ENCODE results near the gene DCLK1.

Gene DCLK1

DNA sequence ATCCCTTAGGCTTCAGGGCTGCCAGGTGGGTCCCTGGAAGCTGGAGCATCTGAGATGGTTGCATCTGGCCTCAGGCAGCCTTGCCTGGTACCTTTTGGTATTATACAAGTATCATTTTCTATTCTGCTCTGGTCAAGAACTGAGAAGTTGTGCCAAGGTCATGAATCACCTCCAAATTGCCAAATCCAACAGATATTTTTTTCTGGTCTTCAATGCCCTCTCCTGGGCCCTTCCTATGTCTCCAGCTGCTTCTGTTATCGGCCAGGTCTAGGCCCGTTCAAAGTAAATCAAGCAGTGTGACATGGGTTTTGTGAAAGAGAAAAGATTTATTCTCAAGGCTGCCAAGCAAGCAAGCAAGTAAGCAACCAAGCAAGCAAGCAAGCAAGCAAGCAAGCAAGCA, 383.6 kb downstream of the DCLK1 start:
- no peak for DNase-seq (ENCODE audit: extremely low read depth, insufficient read length)
- Histone ChIP-seq H3K36me3 (ENCODE audit: control insufficient read depth, insufficient read depth, low read length) (no peaks in the 10 kb centered on the region), H3K27me3 (replicated peaks; ENCODE audit: control insufficient read depth, insufficient read depth, low read length) (no peaks in the 10 kb centered on the region; the same call in 1 of the 2 replicates), H3K4me3 (replicated peaks; ENCODE audit: low read depth, low read length) (no peak overlapping the region)
- no peak for TF ChIP-seq CTCF (IDR thresholded peaks at IDR 0.05; ENCODE audit: insufficient read depth, low read length, poor library complexity, severe bottlenecking)

- Histone ChIP-seq H3K36me3 (ENCODE audit: control insufficient read depth, insufficient read depth, low read length) (no peaks in the 10 kb centered on the region), H3K4me3 (replicated peaks; ENCODE audit: low read depth, low read length) (no peak overlapping the region), H3K27me3 (replicated peaks; ENCODE audit: control insufficient read depth, insufficient read depth, low read length) (no peaks in the 10 kb centered on the region)
- TF ChIP-seq CTCF (IDR thresholded peaks at IDR 0.05; ENCODE audit: insufficient read depth, low read length, poor library complexity, severe bottlenecking), result no peak
- no peak for DNase-seq (ENCODE audit: extremely low read depth, insufficient read length)
These were observed 386.5 kb downstream of the DCLK1 start for GRCh38 chr13:35744566-35745178.

DNA sequence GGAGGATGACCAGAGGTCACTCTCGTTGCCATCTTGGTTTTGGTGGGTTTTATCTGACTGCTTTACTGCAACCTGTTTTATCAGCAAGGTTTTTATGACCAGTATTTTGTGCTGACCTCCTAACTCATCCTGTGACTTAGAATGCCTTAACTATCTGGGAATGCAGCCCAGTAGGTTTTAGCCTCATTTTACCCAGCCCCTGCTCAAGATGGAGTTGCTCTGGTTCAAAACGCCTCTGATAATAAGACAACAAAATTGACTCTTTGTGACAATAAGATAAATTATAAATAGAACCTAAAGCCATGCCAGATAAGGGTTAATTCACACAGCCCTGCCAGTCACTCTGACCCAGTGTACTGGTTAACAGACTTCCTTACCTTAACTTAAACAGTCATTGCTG, 387.0 kb downstream of the DCLK1 start:
- no peak overlapping the region for H3K4me3 ChIP-seq (replicated peaks; ENCODE audit: low read depth, low read length)
- TF ChIP-seq CTCF (IDR thresholded peaks at IDR 0.05; ENCODE audit: insufficient read depth, low read length, poor library complexity, severe bottlenecking), result no peak
- H3K36me3 ChIP-seq (ENCODE audit: control insufficient read depth, insufficient read depth, low read length), result no peaks in the 10 kb centered on the region
- no peak for DNase-seq (ENCODE audit: extremely low read depth, insufficient read length)
- no peaks in the 10 kb centered on the region for H3K27me3 ChIP-seq (replicated peaks; ENCODE audit: control insufficient read depth, insufficient read depth, low read length)

DNA sequence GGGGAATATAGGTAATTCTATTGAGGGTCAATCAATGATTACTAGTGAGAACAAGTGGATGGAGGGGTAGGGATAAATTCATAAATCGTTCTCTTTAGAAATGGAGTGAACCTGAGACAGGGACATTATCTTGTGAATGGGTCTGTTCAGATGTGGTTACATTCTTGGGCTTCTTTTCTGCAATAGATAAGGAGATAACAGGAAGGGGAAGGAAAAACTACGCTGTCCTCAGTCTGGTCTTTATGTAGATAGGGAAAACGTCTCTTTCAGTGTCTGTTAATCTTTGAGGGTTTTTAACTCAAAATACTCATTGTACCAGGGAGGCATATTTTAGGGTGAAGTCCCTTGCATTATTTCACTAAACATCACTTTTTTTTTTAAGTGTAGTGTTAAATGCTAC, 388.0 kb downstream of the DCLK1 start:
- Histone ChIP-seq H3K27me3 (replicated peaks; ENCODE audit: control insufficient read depth, insufficient read depth, low read length) (no peaks in the 10 kb centered on the region), H3K36me3 (ENCODE audit: control insufficient read depth, insufficient read depth, low read length) (no peaks in the 10 kb centered on the region), H3K4me3 (replicated peaks; ENCODE audit: low read depth, low read length) (no peak overlapping the region)
- DNase-seq (ENCODE audit: extremely low read depth, insufficient read length), result no peak
- no peak for TF ChIP-seq CTCF (IDR thresholded peaks at IDR 0.05; ENCODE audit: insufficient read depth, low read length, poor library complexity, severe bottlenecking)

GRCh38 chr13:35741657-35742056, 389.5 kb downstream of the DCLK1 start:
- Histone ChIP-seq H3K4me3 (replicated peaks; ENCODE audit: low read depth, low read length) (no peak overlapping the region), H3K36me3 (ENCODE audit: control insufficient read depth, insufficient read depth, low read length) (no peaks in the 10 kb centered on the region), H3K27me3 (replicated peaks; ENCODE audit: control insufficient read depth, insufficient read depth, low read length) (no peaks in the 10 kb centered on the region)
- no peak for TF ChIP-seq CTCF (IDR thresholded peaks at IDR 0.05; ENCODE audit: insufficient read depth, low read length, poor library complexity, severe bottlenecking)
- no peak for DNase-seq (ENCODE audit: extremely low read depth, insufficient read length)

GRCh38 chr13:35736876-35737275, 394.3 kb downstream of the DCLK1 start:
- no peak for DNase-seq (ENCODE audit: extremely low read depth, insufficient read length)
- Histone ChIP-seq H3K36me3 (ENCODE audit: control insufficient read depth, insufficient read depth, low read length) (no peaks in the 10 kb centered on the region), H3K4me3 (replicated peaks; ENCODE audit: low read depth, low read length) (no peak overlapping the region), H3K27me3 (replicated peaks; ENCODE audit: control insufficient read depth, insufficient read depth, low read length) (no peaks in the 10 kb centered on the region)
- TF ChIP-seq CTCF (IDR thresholded peaks at IDR 0.05; ENCODE audit: insufficient read depth, low read length, poor library complexity, severe bottlenecking), result no peak

Data from GM06990 (cell line).